GM12801 (cell line): ENCODE data around the gene ENTPD7.

Experiments
- CTCF ChIP-seq: IDR thresholded peaks from one replicate; pipeline ENCODE4 v1.5.1; 2011; ENCODE audit warnings: control low read depth; ENCODE audit not compliant: insufficient read length; ENCODE audit errors: extremely low read depth

The ENTPD7 gene

GRCh38 chr10:99629625-99629978 is 29.7 kb upstream of the ENTPD7 start:
- TF ChIP-seq CTCF: no peak

GRCh38 chr10:99630433-99630832 is 28.9 kb upstream of the ENTPD7 start:
- no peak for TF ChIP-seq CTCF

GRCh38 chr10:99630991-99631390 is 28.3 kb upstream of the ENTPD7 start:
- no peak for TF ChIP-seq CTCF

GRCh38 chr10:99631496-99631895 is 27.8 kb upstream of the ENTPD7 start:
- no peak for TF ChIP-seq CTCF

GRCh38 chr10:99633832-99634231 is 25.5 kb upstream of the ENTPD7 start:
- no peak for TF ChIP-seq CTCF

- no peak for TF ChIP-seq CTCF
These were observed 11.6 kb upstream of the ENTPD7 start for GRCh38 chr10:99647601-99648151.

GRCh38 chr10:99648717-99649116 is 10.6 kb upstream of the ENTPD7 start:
- TF ChIP-seq CTCF: no peak
